ENCODE measurements around the gene SYNGR2.
"Not testable (repeated sequence)": the region's sequence is repeated elsewhere in the genome, so short reads cannot be mapped to it uniquely, and the experiment has no call there.

SYNGR2 gene

DNA sequence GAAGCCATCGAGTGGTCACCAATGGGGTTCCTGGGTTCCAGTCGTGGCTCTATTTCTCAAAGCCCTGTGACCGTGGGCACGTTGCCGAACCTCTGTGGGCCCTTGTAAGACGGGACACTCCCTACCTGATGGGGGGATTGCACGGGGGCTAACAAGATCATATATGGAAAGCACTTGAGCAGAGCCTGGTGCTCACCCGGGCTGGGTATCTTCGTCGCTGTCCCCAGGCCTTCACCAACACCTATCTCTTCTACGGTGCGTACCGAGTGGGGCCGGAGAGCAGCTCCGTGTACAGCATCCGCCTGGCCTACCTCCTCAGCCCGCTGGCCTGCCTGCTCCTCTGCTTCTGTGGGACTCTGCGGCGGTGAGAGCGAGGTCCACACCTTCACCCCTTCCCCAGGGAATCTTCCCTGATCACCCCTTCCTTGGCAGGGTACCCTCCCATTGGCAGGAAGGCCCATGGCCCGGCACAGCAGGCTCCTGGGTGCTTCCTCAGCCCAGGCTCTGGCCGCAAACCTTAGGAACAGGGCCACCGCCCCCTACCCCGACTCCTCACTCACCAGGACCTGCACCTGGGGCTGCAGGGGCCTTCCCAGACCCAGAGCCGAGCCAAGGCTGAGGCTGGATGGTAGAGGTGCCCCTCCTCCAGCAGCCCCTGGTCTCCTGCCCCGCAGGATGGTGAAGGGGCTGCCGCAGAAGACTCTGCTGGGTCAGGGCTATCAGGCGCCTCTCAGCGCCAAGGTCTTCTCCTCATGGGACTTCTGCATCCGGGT lies 35.0 kb upstream of the SYNGR2 start:
- peak overlapping the region; percentile 60; the same call in 1 of the 2 replicates for H3K4me3 ChIP-seq (ENCODE audit: low read length)
- no peak for TF ChIP-seq ZNF274 (IDR thresholded peaks at IDR 0.05; ENCODE audit: low read depth, low read length)

- no peak for TF ChIP-seq ZNF274 (IDR thresholded peaks at IDR 0.05; ENCODE audit: low read depth, low read length)
- H3K4me3 ChIP-seq (ENCODE audit: low read length): peak overlapping the region; percentile 60; the same call in 1 of the 2 replicates
Observed at GRCh38 chr17:78133971-78134898, 34.1 kb upstream of the SYNGR2 start.

DNA sequence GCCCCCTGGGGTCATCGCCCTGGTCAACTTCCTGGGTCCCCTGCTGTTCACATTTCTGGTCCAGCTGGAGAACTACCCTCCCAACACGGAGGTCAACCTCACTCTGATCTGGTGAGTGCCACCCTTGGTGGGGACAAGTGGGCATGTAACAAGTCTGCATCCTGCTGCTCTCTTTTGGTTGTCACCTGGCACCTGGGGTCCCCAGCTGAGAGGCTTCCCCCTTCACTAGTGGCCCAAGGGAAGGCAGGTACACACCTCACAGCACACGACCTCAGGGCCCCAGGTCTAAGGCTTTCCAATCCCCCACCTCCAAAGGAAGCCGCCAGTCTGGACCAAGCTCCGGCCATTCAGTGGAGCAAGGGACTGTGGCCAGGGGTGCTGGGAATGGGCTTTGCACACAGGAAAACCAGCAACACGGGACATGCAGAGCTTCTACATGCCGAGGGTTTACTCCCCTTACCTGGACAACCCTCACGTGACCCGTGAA lies 33.4 kb upstream of the SYNGR2 start:
- no peak for TF ChIP-seq ZNF274 (IDR thresholded peaks at IDR 0.05; ENCODE audit: low read depth, low read length)
- no peak overlapping the region for H3K4me3 ChIP-seq (ENCODE audit: low read length)

- no peak for TF ChIP-seq ZNF274 (IDR thresholded peaks at IDR 0.05; ENCODE audit: low read depth, low read length)
- no peak overlapping the region for H3K4me3 ChIP-seq (ENCODE audit: low read length)
Observed at GRCh38 chr17:78135858-78136500, 32.4 kb upstream of the SYNGR2 start.

DNA sequence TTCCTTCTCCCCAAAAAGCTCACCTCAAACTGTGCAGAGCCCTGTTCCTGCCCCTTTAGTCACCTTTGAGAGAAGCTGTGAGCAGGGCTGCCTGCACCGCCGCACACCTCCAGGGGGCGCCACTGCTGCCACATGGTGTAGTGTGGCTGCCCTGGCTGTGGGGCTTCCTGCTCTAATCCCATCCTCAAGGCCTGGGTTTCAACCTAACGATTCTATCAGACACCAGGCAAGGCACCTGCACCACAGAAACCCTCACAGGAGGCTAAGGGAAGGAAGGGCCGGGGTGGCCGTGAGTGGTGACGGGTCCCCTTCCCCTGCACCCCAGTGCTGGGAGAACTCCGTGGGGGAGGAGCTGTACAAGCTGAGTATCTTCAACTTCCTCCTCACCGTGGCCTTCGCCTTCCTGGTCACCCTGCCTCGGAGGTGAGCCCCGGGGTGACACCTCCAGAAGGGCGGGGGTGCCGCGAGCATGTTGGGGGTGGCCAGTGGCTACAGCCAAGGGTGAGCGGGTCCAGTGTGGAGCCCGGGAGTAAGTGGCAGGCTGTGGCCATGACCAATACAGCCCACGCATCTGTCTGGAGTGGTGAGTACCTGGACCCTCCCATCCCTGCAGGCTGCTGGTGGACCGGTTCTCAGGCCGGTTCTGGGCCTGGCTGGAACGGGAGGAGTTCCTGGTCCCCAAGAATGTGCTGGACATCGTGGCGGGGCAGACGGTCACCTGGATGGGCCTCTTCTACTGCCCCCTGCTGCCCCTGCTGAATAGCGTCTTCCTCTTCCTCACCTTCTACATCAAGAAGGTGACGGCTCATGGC lies 30.8 kb upstream of the SYNGR2 start:
- no peak for TF ChIP-seq ZNF274 (IDR thresholded peaks at IDR 0.05; ENCODE audit: low read depth, low read length)
- H3K4me3 ChIP-seq (ENCODE audit: low read length): no peak overlapping the region

GRCh38 chr17:78138204-78139060 lies 29.9 kb upstream of the SYNGR2 start:
- no peak for TF ChIP-seq ZNF274 (IDR thresholded peaks at IDR 0.05; ENCODE audit: low read depth, low read length)
- no peak overlapping the region for H3K4me3 ChIP-seq (ENCODE audit: low read length)

DNA sequence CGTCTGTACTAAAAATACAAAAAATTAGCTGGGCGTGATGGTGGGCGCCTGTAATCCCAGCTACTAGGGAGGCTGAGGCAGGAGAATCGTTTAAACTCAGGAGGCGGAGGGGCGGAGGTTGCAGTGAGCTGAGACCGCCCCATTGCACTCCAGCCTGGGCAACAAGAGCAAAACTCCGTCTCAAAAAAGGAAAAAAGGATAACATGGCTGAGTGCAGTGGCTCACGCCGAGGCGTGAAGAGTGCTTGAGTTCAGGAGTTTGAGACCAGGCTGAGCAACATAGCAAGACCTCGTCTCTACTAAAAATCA lies 28.6 kb upstream of the SYNGR2 start:
- not testable (repeated sequence) for H3K4me3 ChIP-seq (ENCODE audit: low read length)

DNA sequence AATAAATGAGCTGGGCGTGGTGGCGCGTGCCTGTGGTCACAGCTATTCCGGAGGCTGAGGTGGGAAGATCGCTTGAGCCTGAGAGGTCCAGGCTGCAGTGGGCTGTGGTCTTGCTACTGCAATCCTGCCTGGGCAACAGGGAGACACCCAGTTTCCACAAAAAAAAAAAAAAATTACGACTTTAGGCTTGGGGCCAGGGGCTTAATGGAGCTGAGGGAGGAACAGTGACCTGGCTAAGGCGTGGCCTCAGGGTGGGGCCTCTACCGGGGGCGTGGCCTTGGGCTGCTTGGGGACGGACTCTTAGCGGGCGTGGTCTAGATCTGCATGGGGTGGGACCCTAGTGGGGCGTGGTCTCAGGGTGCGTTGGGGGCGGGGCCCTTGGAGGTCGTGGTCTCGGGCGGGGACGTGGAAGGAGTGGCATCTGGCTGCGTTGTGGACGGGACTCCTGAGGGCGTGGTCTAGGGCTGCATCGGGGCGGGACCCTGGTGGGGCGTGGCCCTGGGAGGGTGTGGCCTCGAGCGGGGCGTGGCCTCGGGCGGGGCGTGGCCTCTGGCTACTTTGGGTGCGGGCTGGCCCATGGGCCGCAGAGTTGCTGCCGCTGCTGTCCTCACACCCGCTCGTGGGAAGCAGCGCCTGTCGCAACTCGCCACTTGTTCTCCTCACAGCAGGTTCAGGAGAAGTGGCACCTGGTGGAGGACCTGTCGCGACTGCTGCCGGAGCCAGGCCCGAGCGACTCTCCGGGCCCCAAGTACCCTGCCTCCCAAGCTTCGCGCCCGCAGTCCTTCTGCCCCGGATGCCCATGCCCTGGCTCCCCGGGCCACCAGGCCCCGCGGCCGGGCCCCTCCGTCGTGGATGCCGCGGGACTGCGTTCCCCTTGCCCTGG lies 28.0 kb upstream of the SYNGR2 start:
- TF ChIP-seq ZNF274 (IDR thresholded peaks at IDR 0.05; ENCODE audit: low read depth, low read length): no peak
- no peak overlapping the region for H3K4me3 ChIP-seq (ENCODE audit: low read length)

GRCh38 chr17:78141437-78142118 lies 26.8 kb upstream of the SYNGR2 start:
- no peak for TF ChIP-seq ZNF274 (IDR thresholded peaks at IDR 0.05; ENCODE audit: low read depth, low read length)
- H3K4me3 ChIP-seq (ENCODE audit: low read length): no peak overlapping the region

DNA sequence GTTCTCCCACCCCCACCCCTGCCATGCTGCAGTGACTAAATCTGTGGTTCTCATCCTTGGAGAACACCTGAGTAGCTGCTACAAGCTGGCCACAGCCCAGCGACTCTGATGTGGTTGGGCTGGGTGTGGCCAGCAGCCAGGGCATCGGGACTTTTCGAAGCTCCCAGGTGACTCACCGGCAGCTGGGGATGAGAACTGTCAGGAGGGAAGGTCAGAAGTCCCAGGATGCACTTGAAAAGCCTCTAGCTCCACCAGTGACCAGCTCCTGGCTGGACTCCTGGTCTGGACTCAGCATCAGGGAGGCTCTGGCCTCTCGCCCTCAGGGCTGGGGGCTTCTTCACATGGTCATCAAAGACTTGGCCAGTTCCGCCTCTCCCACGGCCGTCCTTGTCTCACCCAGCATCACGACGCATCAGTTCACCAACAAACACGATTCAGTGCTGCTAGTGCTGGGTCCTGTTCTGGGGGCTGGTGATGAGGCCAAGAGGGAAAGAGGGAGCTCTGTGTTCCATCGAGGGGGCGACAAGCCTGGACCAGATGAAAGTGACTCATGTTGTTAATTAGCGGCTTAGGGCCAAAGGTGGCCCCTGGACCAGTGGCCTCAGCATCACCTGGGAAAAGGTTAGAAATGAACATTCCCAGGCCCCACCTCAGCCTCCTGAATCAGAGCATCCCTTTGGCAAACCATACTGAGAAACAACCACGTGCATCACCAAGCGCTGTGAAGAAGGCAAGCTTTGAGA lies 26.1 kb upstream of the SYNGR2 start:
- H3K4me3 ChIP-seq (ENCODE audit: low read length): no peak overlapping the region
- no peak for TF ChIP-seq ZNF274 (IDR thresholded peaks at IDR 0.05; ENCODE audit: low read depth, low read length)

Data from GM08714 (cell line).